Hematopoietic multipotent progenitor cell treated with erythropoietin and hydrocortisone succinate and interleukin-3 and kit ligand, for 17 days (in vitro differentiated cells): ENCODE results near the gene CELA3B.
"Not testable (repeated sequence)": the region's sequence is repeated elsewhere in the genome, so short reads cannot be mapped to it uniquely, and the experiment has no call there.

Experiments used
- DNase-seq: peaks from one replicate; pipeline ENCODE4 v3.0.0-alpha.2; 2015; ENCODE audit warnings: low spot score

CELA3B gene

GRCh38 chr1:21944733-21945073 lies 32.1 kb upstream of the CELA3B start:
- no peak for DNase-seq

GRCh38 chr1:21946836-21947587 lies 29.8 kb upstream of the CELA3B start:
- DNase-seq: no peak

- no peak for DNase-seq
These were observed 26.1 kb upstream of the CELA3B start for GRCh38 chr1:21950734-21951133.

- DNase-seq: no peak
These were observed 25.5 kb upstream of the CELA3B start for GRCh38 chr1:21951226-21951870.

- DNase-seq: no peak
These were observed 23.9 kb upstream of the CELA3B start for GRCh38 chr1:21952786-21953520.

- no peak for DNase-seq
These were observed 21.8 kb upstream of the CELA3B start for GRCh38 chr1:21955058-21955457.

GRCh38 chr1:21955501-21956281 lies 21.1 kb upstream of the CELA3B start:
- no peak for DNase-seq

GRCh38 chr1:21956720-21957552 lies 19.9 kb upstream of the CELA3B start:
- DNase-seq: no peak

GRCh38 chr1:21961337-21961736 lies 15.5 kb upstream of the CELA3B start:
- DNase-seq: no peak

GRCh38 chr1:21961799-21962198 lies 15.0 kb upstream of the CELA3B start:
- no peak for DNase-seq

- peak; percentile 90 for DNase-seq
These were observed 13.2 kb upstream of the CELA3B start for GRCh38 chr1:21963477-21964217.

- no peak for DNase-seq
These were observed 10.4 kb upstream of the CELA3B start for GRCh38 chr1:21966247-21967000.

GRCh38 chr1:21967216-21967615 lies 9.6 kb upstream of the CELA3B start:
- DNase-seq: not testable (repeated sequence)

GRCh38 chr1:21969066-21969465 lies 7.8 kb upstream of the CELA3B start:
- DNase-seq: not testable (repeated sequence)

GRCh38 chr1:21970523-21970922 lies 6.3 kb upstream of the CELA3B start:
- DNase-seq: not testable (repeated sequence)

GRCh38 chr1:21972973-21973441 lies 3.8 kb upstream of the CELA3B start:
- not testable (repeated sequence) for DNase-seq

- not testable (repeated sequence) for DNase-seq
These were observed 2.9 kb upstream of the CELA3B start for GRCh38 chr1:21973948-21974347.

- not testable (repeated sequence) for DNase-seq
These were observed 2.1 kb upstream of the CELA3B start for GRCh38 chr1:21974699-21975098.

GRCh38 chr1:21975296-21975695 lies 1.5 kb upstream of the CELA3B start:
- not testable (repeated sequence) for DNase-seq

GRCh38 chr1:21978209-21978608 lies 1.4 kb downstream of the CELA3B start:
- DNase-seq: not testable (repeated sequence)
